Measurements from ENCODE around the gene RSRC1.
"Not testable (repeated sequence)": the region's sequence is repeated elsewhere in the genome, so short reads cannot be mapped to it uniquely, and the experiment has no call there.

The RSRC1 gene

GRCh38 chr3:158100681-158101080, 9.2 kb upstream of the RSRC1 start:
- in situ Hi-C loops (cut with MboI; ENCODE audit: low sequenced_read_pairs): no loop called here

GRCh38 chr3:158101335-158102241, 8.3 kb upstream of the RSRC1 start:
- in situ Hi-C loops (cut with MboI; ENCODE audit: low sequenced_read_pairs): no loop called here

GRCh38 chr3:158102242-158103080, 7.4 kb upstream of the RSRC1 start:
- in situ Hi-C loops (cut with MboI; ENCODE audit: low sequenced_read_pairs): no loop called here

- in situ Hi-C loops (cut with MboI; ENCODE audit: low sequenced_read_pairs): no loop called here
These were observed 6.6 kb upstream of the RSRC1 start for GRCh38 chr3:158103081-158103886.

DNA sequence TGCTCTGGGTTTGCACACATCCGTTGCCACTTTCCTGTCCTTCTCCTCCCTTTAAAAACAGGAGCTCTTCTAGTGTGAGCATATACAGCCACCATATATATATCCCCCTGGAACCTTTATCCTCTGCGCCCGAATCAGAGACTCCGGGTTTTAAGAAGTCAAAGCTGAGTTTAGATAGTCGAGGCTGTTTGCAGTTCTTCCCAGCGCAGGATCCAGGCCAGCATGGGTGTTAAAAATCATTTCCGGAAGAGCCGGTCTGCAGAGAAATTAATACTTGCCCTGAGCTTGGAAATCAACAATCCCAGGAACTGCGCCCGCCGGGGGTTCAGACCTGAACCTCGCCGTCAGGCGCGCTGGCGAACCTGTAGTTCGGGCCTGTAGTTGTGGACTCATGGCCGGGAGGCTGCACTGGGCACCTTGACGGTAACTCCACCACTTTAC, 6.0 kb upstream of the RSRC1 start:
- in situ Hi-C loops (cut with MboI; ENCODE audit: low sequenced_read_pairs): no loop called here

- in situ Hi-C loops (cut with MboI; ENCODE audit: low sequenced_read_pairs): no loop called here
These were observed 5.4 kb upstream of the RSRC1 start for GRCh38 chr3:158104431-158104921.

GRCh38 chr3:158105119-158105709, 4.7 kb upstream of the RSRC1 start:
- in situ Hi-C loops (cut with MboI; ENCODE audit: low sequenced_read_pairs): no loop called here

GRCh38 chr3:158105710-158106253, 4.1 kb upstream of the RSRC1 start:
- in situ Hi-C loops (cut with MboI; ENCODE audit: low sequenced_read_pairs): no loop called here

- in situ Hi-C loops (cut with MboI; ENCODE audit: low sequenced_read_pairs): no loop called here
These were observed 3.0 kb upstream of the RSRC1 start for GRCh38 chr3:158106766-158107471.

- in situ Hi-C loops (cut with MboI; ENCODE audit: low sequenced_read_pairs): no loop called here
These were observed 2.1 kb upstream of the RSRC1 start for GRCh38 chr3:158107605-158108444.

DNA sequence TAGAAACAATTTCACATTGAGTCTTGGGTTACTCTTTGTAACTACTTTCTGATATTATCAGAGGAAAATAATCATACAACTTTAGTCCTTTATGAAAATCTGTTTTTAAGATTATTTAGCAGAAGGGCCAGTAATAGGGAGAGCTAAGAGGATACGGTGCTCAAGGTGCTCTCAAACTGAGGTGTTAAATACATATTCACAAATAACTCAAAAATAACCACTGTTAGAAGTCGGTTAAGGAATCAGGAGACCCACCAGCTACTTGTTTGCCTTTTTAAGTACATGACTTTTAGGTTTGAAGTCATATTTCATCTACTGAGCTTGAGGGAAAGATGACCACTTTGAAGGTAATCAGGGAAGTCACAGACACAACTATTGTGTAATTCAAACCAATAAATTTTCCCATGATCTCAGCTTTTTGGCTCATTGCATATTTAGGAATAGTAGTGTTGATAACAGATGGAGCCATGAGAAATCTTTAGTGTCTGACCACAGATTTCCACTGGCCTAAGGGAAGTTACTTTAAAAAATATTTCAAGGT, 1.4 kb upstream of the RSRC1 start:
- in situ Hi-C loops (cut with MboI; ENCODE audit: low sequenced_read_pairs): no loop called here

GRCh38 chr3:158109295-158109803, 540 bp upstream of the RSRC1 start:
- in situ Hi-C loops (cut with MboI; ENCODE audit: low sequenced_read_pairs): no loop called here

DNA sequence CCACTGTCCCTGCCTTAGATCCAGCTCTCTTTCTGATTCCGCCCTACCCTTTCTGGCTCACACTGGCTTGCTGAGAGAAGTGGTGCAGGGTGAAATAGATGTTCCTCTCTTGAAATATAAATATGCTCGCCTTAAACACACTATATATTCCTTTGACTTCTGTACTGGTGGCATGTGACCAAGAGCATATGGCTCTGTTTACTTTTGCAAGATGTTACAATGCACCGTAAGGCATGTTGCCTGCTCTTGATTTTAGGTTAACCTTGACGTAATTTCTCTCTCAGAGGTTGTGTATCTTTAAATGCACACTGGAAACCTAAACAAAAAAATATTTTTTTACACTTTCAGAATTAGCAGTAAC, 749 bp downstream of the RSRC1 start:
- in situ Hi-C loops (cut with MboI; ENCODE audit: low sequenced_read_pairs): no loop called here

DNA sequence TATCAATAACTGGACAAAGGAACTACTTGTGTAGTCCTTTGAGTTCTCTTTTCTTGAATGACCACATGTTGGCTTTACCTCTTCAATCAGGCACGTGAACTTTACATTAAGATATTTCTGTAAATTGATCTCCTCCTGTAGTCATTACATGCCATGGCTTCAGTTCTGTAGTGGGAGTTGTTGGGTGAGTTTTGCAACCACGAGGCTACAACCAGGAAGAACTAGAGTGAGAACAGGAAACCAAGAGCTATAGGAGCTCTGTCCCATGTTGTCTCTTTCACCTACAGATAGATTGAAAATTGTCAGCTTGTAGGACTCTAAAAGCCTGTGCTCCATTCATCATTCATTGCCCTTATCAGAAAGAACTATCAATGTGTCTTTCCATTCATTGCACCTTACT, 2.0 kb downstream of the RSRC1 start:
- in situ Hi-C loops (cut with MboI; ENCODE audit: low sequenced_read_pairs): no loop called here

GRCh38 chr3:158113595-158113994, 3.7 kb downstream of the RSRC1 start:
- in situ Hi-C loops (cut with MboI; ENCODE audit: low sequenced_read_pairs): not testable (repeated sequence)

GRCh38 chr3:158120330-158120729, 10.4 kb downstream of the RSRC1 start:
- in situ Hi-C loops (cut with MboI; ENCODE audit: low sequenced_read_pairs): no loop called here

GRCh38 chr3:158121295-158121694, 11.4 kb downstream of the RSRC1 start:
- in situ Hi-C loops (cut with MboI; ENCODE audit: low sequenced_read_pairs): no loop called here

- in situ Hi-C loops (cut with MboI; ENCODE audit: low sequenced_read_pairs): not testable (repeated sequence)
These were observed 12.8 kb downstream of the RSRC1 start for GRCh38 chr3:158122721-158123120.

All from HL-60/S4 (cell line).